K562 (cell line): ENCODE data around the gene ASCL3. TPM values are rescaled to one million over a fixed set of nuclear protein-coding genes. Genes with fewer than 3 reads are reported as not detected.

Source experiments
- BMI1 ChIP-seq: fragments of 150-350 bp; IDR thresholded peaks from 2 replicates; pipeline ENCODE4 v1.6.1; 2014; ENCODE audit warnings: low read length
- CBFA2T2 ChIP-seq: fragments of 450-650 bp; conservative IDR thresholded peaks from 2 replicates; pipeline ENCODE4 v1.6.1; 2017; ENCODE audit warnings: mild to moderate bottlenecking
- DPF2 ChIP-seq: fragments of 450-650 bp; IDR thresholded peaks from 2 replicates; pipeline ENCODE4 v1.6.1; 2016
- E2F3 ChIP-seq: fragments of 250-450 bp; sonication (Bioruptor Pico); IDR thresholded peaks from 2 replicates; pipeline ENCODE4 v1.4.0; 2020; ENCODE audit warnings: mild to moderate bottlenecking
- EP400 ChIP-seq: fragments of 450-650 bp; IDR thresholded peaks from 2 replicates; pipeline ENCODE4 v1.6.1; 2017; ENCODE audit warnings: antibody characterized with exemption, mild to moderate bottlenecking, moderate library complexity
- GATAD2A ChIP-seq: fragments of 450-650 bp; IDR thresholded peaks from 2 replicates; pipeline ENCODE4 v1.6.1; 2017
- NFRKB ChIP-seq: fragments of 450-650 bp; IDR thresholded peaks from 2 replicates; pipeline ENCODE4 v1.6.1; 2016; ENCODE audit warnings: low read depth
- SNRNP70 ChIP-seq: fragments of 200-400 bp; formaldehyde crosslinking; optimal IDR thresholded peaks from 2 replicates; pipeline ENCODE3; 2017; ENCODE audit warnings: low read depth, low read length
- TAL1 ChIP-seq: fragments of 450-650 bp; IDR thresholded peaks from 2 replicates; pipeline ENCODE4 v1.6.1; 2016; ENCODE audit warnings: mild to moderate bottlenecking
- ZEB2 ChIP-seq: fragments of 450-650 bp; IDR thresholded peaks from 2 replicates; pipeline ENCODE4 v1.6.1; 2016
- ZNF699 ChIP-seq: fragments of 250-450 bp; sonication (Bioruptor Pico); IDR thresholded peaks from 2 replicates; pipeline ENCODE4 v1.8.0; 2021; ENCODE audit warnings: mild to moderate bottlenecking, moderate library complexity; ENCODE audit not compliant: insufficient replicate concordance
- polyA plus RNA-seq, 8 experiments: library from polyadenylated mRNA; depleted of rRNA in 4 of 8; stranded (reverse) in 5 of 8; unstranded in 3 of 8; fragments of >200 nt; fragmentation: Nextera tagmentation in 2 of 8; fragmentation: Illumina TruSeq in 1 of 8; extraction: Ambion mirVana in 2 of 8; extraction: Trizol in 1 of 8; gene quantifications; 2 replicates each; pipeline versions ENCODE4 v1.2.1 to v1.2.3, GENCODE V29; 2011 to 2014; ENCODE audit warnings: inconsistent platforms in 1 of 8, missing spikeins in 1 of 8
- total RNA-seq, 7 experiments: library from RNA; depleted of rRNA in 6 of 7; stranded (reverse); fragments of >200 nt in 6 of 7; fragmentation: Illumina TruSeq in 2 of 7; extraction: Trizol in 2 of 7; gene quantifications; 2 replicates each; pipeline versions ENCODE4 v1.2.1 to v1.2.3, GENCODE V29; 2011 to 2021; ENCODE audit warnings: low replicate concordance in 1 of 7
- TF ChIP-seq, protein P1 (sequence below), 3 experiments: fragments of 200-800 bp in 1 of 3; fragments of 250-450 bp in 1 of 3; fragments of 450-650 bp in 1 of 3; sonication (Bioruptor Pico) in 1 of 3; sonication (Bioruptor generic) in 1 of 3; formaldehyde crosslinking in 1 of 3; IDR thresholded peaks; 2 replicates each; pipeline versions ENCODE4 v1.6.1 to v1.8.0; 2016 to 2022; ENCODE audit warnings: mild to moderate bottlenecking in 2 of 3, missing genetic modification characterization in 2 of 3, missing compliant biosample characterization in 1 of 3, moderate library complexity in 1 of 3
- TF ChIP-seq, protein P2 (sequence below): sonication (generic); formaldehyde crosslinking; IDR thresholded peaks from 2 replicates; pipeline ENCODE4 v1.8.0; 2022; ENCODE audit warnings: mild to moderate bottlenecking, missing genetic modification reagents
- TF ChIP-seq, protein P3 (sequence below): sonication (generic); formaldehyde crosslinking; IDR thresholded peaks from 2 replicates; pipeline ENCODE4 v1.8.0; 2023; ENCODE audit warnings: missing genetic modification reagents, mild to moderate bottlenecking, borderline replicate concordance

The ASCL3 gene
- total and polyA plus RNA-seq, 9 of the 15 experiments (the other 6 are each of a cell fraction or from before 2014, with no cell fraction given): not detected

DNA sequence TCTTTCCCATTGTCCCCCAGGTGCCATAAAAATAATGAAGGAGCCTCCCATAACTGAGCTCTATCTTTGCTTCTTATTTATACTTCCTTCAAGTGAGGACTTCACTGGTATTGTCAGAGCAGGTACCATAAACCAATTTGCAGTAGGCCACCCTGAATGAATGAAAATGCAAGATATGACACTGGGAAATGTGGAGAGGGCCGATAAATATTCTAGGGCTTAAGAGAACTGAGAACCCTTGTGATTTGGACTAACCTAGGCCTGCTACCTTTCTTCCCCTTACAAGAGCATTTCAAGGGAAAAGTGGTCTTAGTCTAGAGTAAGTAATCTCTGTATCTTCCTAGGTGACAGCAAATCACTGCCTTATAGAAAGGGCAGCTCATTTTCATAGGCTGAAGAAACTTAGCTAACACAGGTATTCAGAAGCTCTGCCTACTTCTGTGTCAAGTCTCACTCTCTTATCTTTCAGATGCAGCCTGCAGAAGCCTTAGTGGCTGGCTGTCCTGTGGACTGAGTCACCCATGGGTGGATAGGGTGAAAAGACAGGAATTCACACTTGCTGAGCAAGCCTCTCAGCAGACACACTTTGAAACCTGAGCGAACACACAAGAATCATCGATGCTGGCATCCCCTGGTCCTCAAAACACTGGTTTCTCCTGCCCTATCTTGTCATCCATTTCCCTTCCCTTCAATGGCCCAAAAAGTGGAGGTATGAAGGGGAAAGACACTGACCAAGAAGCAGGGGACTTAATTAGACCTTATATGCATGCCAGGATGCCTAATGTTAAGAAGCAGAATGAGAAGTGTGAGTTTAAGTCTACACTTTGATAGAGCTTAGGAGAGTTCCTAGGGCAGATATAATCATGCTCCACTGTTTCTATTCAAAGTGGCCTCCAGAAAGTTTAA lies 45.8 kb upstream of the ASCL3 start (continued):
- TF ChIP-seq EP400 (no peak), DPF2 (peak; percentile 99), CBFA2T2 (peak; percentile 89), ZEB2 (peak; percentile 91), BMI1 (no peak), ZNF699 (CRISPR knock-in tag) (no peak), NFRKB (no peak), TAL1 (peak; percentile 93), GATAD2A (0 out of 2 replicates have a peak, but pooled peaks have one; percentile 59), E2F3 (CRISPR knock-in tag) (no peak), SNRNP70 (no peak)
- TF ChIP-seq, protein P1, sequence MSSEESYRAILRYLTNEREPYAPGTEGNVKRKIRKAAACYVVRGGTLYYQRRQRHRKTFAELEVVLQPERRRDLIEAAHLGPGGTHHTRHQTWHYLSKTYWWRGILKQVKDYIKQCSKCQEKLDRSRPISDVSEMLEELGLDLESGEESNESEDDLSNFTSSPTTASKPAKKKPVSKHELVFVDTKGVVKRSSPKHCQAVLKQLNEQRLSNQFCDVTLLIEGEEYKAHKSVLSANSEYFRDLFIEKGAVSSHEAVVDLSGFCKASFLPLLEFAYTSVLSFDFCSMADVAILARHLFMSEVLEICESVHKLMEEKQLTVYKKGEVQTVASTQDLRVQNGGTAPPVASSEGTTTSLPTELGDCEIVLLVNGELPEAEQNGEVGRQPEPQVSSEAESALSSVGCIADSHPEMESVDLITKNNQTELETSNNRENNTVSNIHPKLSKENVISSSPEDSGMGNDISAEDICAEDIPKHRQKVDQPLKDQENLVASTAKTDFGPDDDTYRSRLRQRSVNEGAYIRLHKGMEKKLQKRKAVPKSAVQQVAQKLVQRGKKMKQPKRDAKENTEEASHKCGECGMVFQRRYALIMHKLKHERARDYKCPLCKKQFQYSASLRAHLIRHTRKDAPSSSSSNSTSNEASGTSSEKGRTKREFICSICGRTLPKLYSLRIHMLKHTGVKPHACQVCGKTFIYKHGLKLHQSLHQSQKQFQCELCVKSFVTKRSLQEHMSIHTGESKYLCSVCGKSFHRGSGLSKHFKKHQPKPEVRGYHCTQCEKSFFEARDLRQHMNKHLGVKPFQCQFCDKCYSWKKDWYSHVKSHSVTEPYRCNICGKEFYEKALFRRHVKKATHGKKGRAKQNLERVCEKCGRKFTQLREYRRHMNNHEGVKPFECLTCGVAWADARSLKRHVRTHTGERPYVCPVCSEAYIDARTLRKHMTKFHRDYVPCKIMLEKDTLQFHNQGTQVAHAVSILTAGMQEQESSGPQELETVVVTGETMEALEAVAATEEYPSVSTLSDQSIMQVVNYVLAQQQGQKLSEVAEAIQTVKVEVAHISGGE (CRISPR knock-in tag; IDR thresholded peaks at IDR 0.05): 0 out of 6 replicates have a peak, but pooled peaks of 1 of the 3 experiments have one; percentile 15
- TF ChIP-seq, protein P2, sequence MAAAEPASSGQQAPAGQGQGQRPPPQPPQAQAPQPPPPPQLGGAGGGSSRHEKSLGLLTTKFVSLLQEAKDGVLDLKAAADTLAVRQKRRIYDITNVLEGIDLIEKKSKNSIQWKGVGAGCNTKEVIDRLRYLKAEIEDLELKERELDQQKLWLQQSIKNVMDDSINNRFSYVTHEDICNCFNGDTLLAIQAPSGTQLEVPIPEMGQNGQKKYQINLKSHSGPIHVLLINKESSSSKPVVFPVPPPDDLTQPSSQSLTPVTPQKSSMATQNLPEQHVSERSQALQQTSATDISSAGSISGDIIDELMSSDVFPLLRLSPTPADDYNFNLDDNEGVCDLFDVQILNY (CRISPR knock-in tag): no peak
- TF ChIP-seq, protein P3, sequence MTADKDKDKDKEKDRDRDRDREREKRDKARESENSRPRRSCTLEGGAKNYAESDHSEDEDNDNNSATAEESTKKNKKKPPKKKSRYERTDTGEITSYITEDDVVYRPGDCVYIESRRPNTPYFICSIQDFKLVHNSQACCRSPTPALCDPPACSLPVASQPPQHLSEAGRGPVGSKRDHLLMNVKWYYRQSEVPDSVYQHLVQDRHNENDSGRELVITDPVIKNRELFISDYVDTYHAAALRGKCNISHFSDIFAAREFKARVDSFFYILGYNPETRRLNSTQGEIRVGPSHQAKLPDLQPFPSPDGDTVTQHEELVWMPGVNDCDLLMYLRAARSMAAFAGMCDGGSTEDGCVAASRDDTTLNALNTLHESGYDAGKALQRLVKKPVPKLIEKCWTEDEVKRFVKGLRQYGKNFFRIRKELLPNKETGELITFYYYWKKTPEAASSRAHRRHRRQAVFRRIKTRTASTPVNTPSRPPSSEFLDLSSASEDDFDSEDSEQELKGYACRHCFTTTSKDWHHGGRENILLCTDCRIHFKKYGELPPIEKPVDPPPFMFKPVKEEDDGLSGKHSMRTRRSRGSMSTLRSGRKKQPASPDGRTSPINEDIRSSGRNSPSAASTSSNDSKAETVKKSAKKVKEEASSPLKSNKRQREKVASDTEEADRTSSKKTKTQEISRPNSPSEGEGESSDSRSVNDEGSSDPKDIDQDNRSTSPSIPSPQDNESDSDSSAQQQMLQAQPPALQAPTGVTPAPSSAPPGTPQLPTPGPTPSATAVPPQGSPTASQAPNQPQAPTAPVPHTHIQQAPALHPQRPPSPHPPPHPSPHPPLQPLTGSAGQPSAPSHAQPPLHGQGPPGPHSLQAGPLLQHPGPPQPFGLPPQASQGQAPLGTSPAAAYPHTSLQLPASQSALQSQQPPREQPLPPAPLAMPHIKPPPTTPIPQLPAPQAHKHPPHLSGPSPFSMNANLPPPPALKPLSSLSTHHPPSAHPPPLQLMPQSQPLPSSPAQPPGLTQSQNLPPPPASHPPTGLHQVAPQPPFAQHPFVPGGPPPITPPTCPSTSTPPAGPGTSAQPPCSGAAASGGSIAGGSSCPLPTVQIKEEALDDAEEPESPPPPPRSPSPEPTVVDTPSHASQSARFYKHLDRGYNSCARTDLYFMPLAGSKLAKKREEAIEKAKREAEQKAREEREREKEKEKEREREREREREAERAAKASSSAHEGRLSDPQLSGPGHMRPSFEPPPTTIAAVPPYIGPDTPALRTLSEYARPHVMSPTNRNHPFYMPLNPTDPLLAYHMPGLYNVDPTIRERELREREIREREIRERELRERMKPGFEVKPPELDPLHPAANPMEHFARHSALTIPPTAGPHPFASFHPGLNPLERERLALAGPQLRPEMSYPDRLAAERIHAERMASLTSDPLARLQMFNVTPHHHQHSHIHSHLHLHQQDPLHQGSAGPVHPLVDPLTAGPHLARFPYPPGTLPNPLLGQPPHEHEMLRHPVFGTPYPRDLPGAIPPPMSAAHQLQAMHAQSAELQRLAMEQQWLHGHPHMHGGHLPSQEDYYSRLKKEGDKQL: no peak
